Measurements from ENCODE around the gene GNB5. TPM values are rescaled to one million over a fixed set of nuclear protein-coding genes. Genes with fewer than 3 reads are reported as not detected.
"Not testable (repeated sequence)": the region's sequence is repeated elsewhere in the genome, so short reads cannot be mapped to it uniquely, and the experiment has no call there.

GNB5 gene
- total RNA-seq, 1 donor, result 55.5 TPM

DNA sequence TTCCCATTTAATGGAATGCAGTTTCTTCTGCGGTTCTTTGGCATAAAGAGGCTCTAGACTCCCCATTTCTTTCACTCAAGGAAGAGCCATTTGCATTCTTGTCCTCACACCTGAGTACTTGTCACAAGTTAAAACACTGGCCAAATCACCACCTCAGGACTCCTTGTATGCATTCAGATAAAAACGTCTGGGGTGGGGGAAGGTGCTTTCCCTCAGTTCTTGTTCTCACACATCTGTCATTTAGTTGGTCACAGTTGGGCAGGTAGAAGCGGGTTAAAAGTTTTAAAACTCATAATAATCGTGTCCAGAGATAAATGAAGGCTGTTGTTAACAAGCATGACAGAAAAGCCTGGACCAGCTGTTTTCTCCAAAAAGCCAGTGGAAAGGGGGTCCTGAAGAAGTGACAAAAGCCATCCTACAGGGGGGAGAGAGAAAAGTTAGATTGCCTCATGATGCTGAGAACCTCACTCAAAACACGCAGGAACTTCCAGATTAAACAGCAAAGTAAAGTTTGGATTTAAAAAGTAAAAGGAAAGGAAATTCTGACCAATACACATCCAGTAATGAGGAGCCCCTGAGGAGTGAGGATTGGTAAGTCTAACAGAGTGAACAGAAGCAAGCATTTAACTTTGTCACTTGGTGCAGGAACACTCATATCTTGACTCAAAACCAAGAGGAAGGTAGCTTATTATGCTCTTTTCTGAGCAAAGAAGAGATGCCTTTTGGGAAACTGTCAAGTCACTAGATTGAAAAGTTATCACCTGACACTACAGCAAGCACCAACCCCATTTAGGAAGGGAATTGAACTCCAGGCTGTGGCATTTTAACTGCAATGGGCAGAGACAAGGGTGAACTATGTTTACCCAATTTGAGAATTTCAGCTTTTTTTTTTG lies 81.4 kb downstream of the GNB5 start:
- Histone ChIP-seq H3K9me3 (ENCODE audit: low read depth, low read length) (no peaks in the 10 kb centered on the region), H3K4me3 (ENCODE audit: low read length) (no peak overlapping the region), H3K27me3 (ENCODE audit: insufficient read depth, low read length) (peaks cover 10% of the 10 kb centered on the region), H3K4me1 (ENCODE audit: insufficient read depth, low read length) (peaks cover 18% of the 10 kb centered on the region)

DNA sequence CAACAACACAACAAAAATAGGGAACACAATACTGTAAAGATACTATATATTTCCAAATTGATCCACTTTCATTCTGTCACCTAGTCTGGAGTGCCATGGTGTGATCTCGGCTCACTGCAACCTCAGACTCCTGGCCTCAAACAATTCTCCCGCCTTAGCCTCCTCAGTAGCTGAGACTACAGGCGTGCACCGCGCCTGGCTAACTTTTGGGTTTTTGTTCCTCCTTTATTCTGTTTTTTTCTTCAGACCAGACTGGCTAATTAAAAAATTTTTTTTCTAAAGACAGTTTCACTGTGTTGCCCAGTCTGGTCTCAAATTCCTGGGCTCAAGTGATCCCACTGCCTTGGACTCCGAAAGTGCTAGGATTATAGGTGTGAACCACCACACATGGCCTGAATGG lies 84.0 kb downstream of the GNB5 start:
- Histone ChIP-seq H3K27me3 (ENCODE audit: insufficient read depth, low read length) (peaks cover 10% of the 10 kb centered on the region), H3K4me1 (ENCODE audit: insufficient read depth, low read length) (peaks cover 17% of the 10 kb centered on the region), H3K4me3 (ENCODE audit: low read length) (no peak overlapping the region), H3K9me3 (ENCODE audit: low read depth, low read length) (no peaks in the 10 kb centered on the region)

DNA sequence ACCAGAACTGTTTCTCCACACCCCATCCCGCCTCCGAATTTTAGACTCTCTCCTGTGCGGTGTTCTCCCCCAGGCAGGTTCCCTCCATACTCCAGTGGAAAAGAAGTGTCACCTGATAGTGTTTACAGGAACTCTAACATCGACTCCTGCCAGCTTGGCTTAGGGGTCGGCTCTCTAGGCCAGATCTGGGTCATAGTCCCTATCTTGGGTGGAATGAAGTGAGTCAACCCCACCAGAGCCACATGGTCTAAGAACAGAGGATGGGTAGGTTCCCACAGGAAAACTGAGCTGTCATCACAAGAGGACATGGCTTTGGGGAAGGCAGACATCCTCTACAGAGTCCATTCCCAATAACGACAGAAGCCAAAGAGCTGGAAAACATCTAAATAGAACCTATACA lies 84.6 kb downstream of the GNB5 start:
- H3K9me3 ChIP-seq (ENCODE audit: low read depth, low read length), result no peaks in the 10 kb centered on the region
- peaks cover 8% of the 10 kb centered on the region for H3K27me3 ChIP-seq (ENCODE audit: insufficient read depth, low read length)
- no peak overlapping the region for H3K4me3 ChIP-seq (ENCODE audit: low read length)
- peaks cover 15% of the 10 kb centered on the region for H3K4me1 ChIP-seq (ENCODE audit: insufficient read depth, low read length)

DNA sequence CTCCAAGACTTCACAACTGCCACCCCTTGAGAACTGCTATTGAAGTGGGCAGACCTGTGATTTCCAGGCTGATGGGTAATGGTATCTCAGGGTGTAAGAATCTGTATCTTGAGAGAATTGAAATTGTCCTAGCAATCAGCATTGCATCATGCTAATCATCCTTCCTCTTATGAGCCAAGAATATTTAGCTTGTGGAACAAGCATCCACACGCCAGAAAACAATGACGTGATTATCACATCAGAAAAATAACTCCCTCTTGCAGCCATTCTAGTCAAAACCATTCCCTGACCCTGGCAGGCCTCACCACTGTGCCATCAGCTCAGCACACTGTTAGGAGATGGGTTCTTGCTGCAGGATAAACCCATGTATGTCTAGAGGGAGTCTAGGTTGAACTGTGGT lies 85.3 kb downstream of the GNB5 start:
- peaks cover 14% of the 10 kb centered on the region for H3K4me1 ChIP-seq (ENCODE audit: insufficient read depth, low read length)
- peaks cover 4% of the 10 kb centered on the region for H3K27me3 ChIP-seq (ENCODE audit: insufficient read depth, low read length)
- no peaks in the 10 kb centered on the region for H3K9me3 ChIP-seq (ENCODE audit: low read depth, low read length)
- no peak overlapping the region for H3K4me3 ChIP-seq (ENCODE audit: low read length)

DNA sequence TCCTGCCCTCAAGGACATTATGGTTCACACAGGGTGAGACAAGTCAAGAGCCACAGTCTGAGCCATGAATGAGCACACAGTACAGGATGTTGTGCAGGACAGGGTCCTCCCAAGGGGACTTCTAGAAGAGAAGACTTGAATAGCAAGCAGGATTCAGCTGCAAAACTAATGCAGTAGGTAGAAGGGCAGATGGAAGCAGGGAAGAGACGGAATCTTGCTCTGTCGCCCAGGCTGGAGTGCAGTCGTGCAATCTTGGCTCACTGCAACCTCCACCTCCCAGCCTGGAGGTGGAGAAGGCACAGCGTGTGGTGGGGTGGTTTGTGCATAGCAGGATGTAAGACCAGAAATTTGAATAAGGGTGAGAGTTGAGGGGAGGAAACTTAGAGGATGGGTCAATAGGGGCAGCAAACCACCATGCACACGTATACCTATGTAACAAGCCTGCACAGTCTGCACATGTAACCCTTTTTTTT lies 86.6 kb downstream of the GNB5 start:
- H3K27me3 ChIP-seq (ENCODE audit: insufficient read depth, low read length), result no peaks in the 10 kb centered on the region
- peaks cover 14% of the 10 kb centered on the region for H3K4me1 ChIP-seq (ENCODE audit: insufficient read depth, low read length)
- no peak overlapping the region for H3K4me3 ChIP-seq (ENCODE audit: low read length)
- H3K9me3 ChIP-seq (ENCODE audit: low read depth, low read length), result no peaks in the 10 kb centered on the region

- Histone ChIP-seq H3K4me1 (ENCODE audit: insufficient read depth, low read length) (peaks cover 14% of the 10 kb centered on the region), H3K9me3 (ENCODE audit: low read depth, low read length) (no peaks in the 10 kb centered on the region), H3K4me3 (ENCODE audit: low read length) (no peak overlapping the region), H3K27me3 (ENCODE audit: insufficient read depth, low read length) (no peaks in the 10 kb centered on the region)
Observed at GRCh38 chr15:52103217-52104207, 87.7 kb downstream of the GNB5 start.

DNA sequence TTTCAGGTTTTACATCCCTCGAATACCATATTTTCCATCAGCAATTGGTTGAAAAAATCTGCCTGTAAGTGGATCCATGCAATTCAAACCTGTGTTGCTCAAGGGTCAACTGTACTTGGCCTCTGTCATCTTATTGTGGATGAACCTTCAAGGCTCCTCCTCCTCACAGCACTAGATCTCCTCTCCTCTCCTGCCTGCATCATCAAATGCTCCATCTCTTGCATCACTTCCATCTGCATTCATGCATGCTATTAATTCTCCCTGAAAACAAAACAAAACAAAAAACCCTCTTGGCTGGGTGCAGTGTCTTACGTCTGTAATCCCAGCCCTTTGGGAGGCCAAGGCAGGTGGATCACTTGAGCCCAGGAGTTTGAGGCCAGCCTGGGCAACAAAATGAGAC lies 88.7 kb downstream of the GNB5 start:
- Histone ChIP-seq H3K27me3 (ENCODE audit: insufficient read depth, low read length) (no peaks in the 10 kb centered on the region), H3K9me3 (ENCODE audit: low read depth, low read length) (no peaks in the 10 kb centered on the region), H3K4me1 (ENCODE audit: insufficient read depth, low read length) (peaks cover 14% of the 10 kb centered on the region), H3K4me3 (ENCODE audit: low read length) (no peak overlapping the region)

DNA sequence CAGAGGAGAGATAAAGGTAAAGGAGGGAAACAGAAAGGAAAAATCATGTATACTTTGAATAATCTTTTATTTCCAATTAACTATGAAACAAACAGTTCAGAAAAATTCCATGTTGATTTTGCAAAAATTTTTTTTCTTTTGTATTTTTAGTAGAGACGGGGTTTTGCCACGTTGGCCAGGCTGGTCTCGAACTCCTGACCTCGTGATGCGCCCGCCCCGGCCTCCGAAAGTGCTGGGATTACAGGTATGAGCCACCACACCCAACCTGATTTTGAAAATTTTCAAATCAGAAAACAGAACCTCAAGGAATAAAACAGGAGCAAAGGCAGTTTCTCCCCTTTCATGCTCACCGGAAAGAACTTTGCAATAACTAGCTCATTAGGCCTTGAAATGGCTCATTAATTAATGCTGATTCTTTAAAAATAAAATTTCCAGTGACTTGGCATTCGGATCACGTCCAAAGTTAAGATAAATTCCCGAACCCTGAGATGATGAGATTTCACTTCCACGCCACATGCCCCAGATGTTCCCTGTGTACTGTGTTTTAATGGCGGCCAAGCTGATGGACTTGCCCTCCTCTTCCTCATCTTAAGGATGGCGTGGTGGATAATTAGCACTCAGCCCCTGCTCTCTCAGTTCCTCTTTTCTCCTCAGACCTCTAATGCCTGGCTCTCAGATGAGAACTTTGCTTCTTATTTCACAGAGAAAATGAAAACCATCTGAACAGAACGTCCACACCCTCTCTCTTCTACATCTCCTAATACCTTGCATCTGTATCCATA lies 89.5 kb downstream of the GNB5 start:
- Histone ChIP-seq H3K9me3 (ENCODE audit: low read depth, low read length) (no peaks in the 10 kb centered on the region), H3K4me3 (ENCODE audit: low read length) (no peak overlapping the region), H3K4me1 (ENCODE audit: insufficient read depth, low read length) (peaks cover 17% of the 10 kb centered on the region), H3K27me3 (ENCODE audit: insufficient read depth, low read length) (no peaks in the 10 kb centered on the region)

GRCh38 chr15:52100807-52101442 lies 90.3 kb downstream of the GNB5 start:
- Histone ChIP-seq H3K4me3 (ENCODE audit: low read length) (no peak overlapping the region), H3K9me3 (ENCODE audit: low read depth, low read length) (no peaks in the 10 kb centered on the region), H3K4me1 (ENCODE audit: insufficient read depth, low read length) (peaks cover 15% of the 10 kb centered on the region), H3K27me3 (ENCODE audit: insufficient read depth, low read length) (no peaks in the 10 kb centered on the region)

- H3K4me1 ChIP-seq (ENCODE audit: insufficient read depth, low read length), result peaks cover 9% of the 10 kb centered on the region
- no peaks in the 10 kb centered on the region for H3K9me3 ChIP-seq (ENCODE audit: low read depth, low read length)
- no peak overlapping the region for H3K4me3 ChIP-seq (ENCODE audit: low read length)
- no peaks in the 10 kb centered on the region for H3K27me3 ChIP-seq (ENCODE audit: insufficient read depth, low read length)
Observed at GRCh38 chr15:52099651-52100272, 91.4 kb downstream of the GNB5 start.

GRCh38 chr15:52098323-52098722 lies 92.9 kb downstream of the GNB5 start:
- Histone ChIP-seq H3K4me1 (ENCODE audit: insufficient read depth, low read length) (peaks cover 17% of the 10 kb centered on the region), H3K4me3 (ENCODE audit: low read length) (no peak overlapping the region), H3K9me3 (ENCODE audit: low read depth, low read length) (no peaks in the 10 kb centered on the region), H3K27me3 (ENCODE audit: insufficient read depth, low read length) (no peaks in the 10 kb centered on the region)

GRCh38 chr15:52097180-52097579 lies 94.0 kb downstream of the GNB5 start:
- no peak overlapping the region for H3K4me3 ChIP-seq (ENCODE audit: low read length)
- no peaks in the 10 kb centered on the region for H3K27me3 ChIP-seq (ENCODE audit: insufficient read depth, low read length)
- peaks cover 18% of the 10 kb centered on the region for H3K4me1 ChIP-seq (ENCODE audit: insufficient read depth, low read length)
- H3K9me3 ChIP-seq (ENCODE audit: low read depth, low read length), result no peaks in the 10 kb centered on the region

DNA sequence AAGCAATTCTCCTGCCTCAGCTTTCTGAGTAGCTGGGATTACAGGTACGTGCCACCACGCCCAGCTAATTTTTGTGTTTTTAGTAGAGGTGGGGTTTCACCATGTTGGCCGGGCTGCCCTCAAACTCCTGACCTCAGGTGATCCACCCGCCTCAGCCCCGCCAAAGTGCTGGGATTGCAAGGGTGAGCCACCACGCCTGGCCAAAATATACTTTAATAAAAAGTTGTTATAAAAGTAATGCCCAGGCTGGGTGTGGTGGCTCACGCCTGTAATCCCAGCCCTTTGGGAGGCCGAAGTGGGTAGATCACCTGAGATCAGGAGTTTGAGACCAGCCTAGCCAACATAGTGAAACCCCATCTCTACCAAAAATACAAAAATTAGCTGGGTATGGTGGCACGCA lies 94.7 kb downstream of the GNB5 start:
- peaks cover 15% of the 10 kb centered on the region for H3K4me1 ChIP-seq (ENCODE audit: insufficient read depth, low read length)
- H3K9me3 ChIP-seq (ENCODE audit: low read depth, low read length); H3K4me3 ChIP-seq (ENCODE audit: low read length); H3K27me3 ChIP-seq (ENCODE audit: insufficient read depth, low read length): not testable (repeated sequence)

Data from mononuclear cell (primary cell).